Brain microvascular endothelial cell (primary cell): ENCODE results near the gene TMEM150C.

Experiments
- DNase-seq: peaks from one replicate; pipeline ENCODE4 v3.0.0-alpha.2; 2020
- H3K27ac ChIP-seq: fragments of 250-450 bp; sonication (Bioruptor Pico); 2 replicates; pipeline ENCODE4 v1.5.1; 2020; ENCODE audit warnings: mild to moderate bottlenecking, moderate library complexity
- H3K27me3 ChIP-seq: fragments of 250-450 bp; sonication (Bioruptor Pico); replicated peaks from 2 replicates; pipeline ENCODE4 v1.5.1; 2020; ENCODE audit warnings: mild to moderate bottlenecking
- H3K36me3 ChIP-seq: fragments of 250-450 bp; sonication (Bioruptor Pico); replicated peaks from 2 replicates; pipeline ENCODE4 v1.5.1; 2020; ENCODE audit warnings: mild to moderate bottlenecking
- H3K4me3 ChIP-seq: 2 replicates; pipeline ENCODE4 v1.5.1; 2011; ENCODE audit warnings: low read depth, mild to moderate bottlenecking, control low read depth, low read length, moderate library complexity
- CTCF ChIP-seq: IDR thresholded peaks from 2 replicates; pipeline ENCODE4 v1.5.1; 2011; ENCODE audit warnings: low read depth, mild to moderate bottlenecking, moderate library complexity, low read length, control low read depth, inconsistent platforms; ENCODE audit errors: missing control alignments
- in situ Hi-C: cut with HindIII; loops from 2 replicates; pipeline ENCODE4 v1.10.0; 2017; ENCODE audit warnings: low sequenced_read_pairs, low pct_ligation_motif_present

Gene TMEM150C

GRCh38 chr4:82439088-82439487 lies 122.7 kb downstream of the TMEM150C start:
- no peak for TF ChIP-seq CTCF
- in situ Hi-C loops: no loop called here
- Histone ChIP-seq H3K27ac (no peak overlapping the region), H3K36me3 (no peaks in the 10 kb centered on the region), H3K4me3 (no peak overlapping the region), H3K27me3 (no peaks in the 10 kb centered on the region)
- no peak for DNase-seq

- TF ChIP-seq CTCF: no peak
- in situ Hi-C loops: no loop called here
- H3K4me3 ChIP-seq: no peak overlapping the region
- H3K27me3 ChIP-seq: no peaks in the 10 kb centered on the region
- no peaks in the 10 kb centered on the region for H3K36me3 ChIP-seq
- no peak overlapping the region for H3K27ac ChIP-seq
- no peak for DNase-seq
Observed at GRCh38 chr4:82437285-82438005, 124.3 kb downstream of the TMEM150C start.

- no peak for TF ChIP-seq CTCF
- Histone ChIP-seq H3K27me3 (no peaks in the 10 kb centered on the region), H3K4me3 (no peak overlapping the region), H3K36me3 (no peaks in the 10 kb centered on the region), H3K27ac (no peak overlapping the region)
- DNase-seq: no peak
- in situ Hi-C loops: no loop called here
Observed at GRCh38 chr4:82436780-82437179, 125.0 kb downstream of the TMEM150C start.

- Histone ChIP-seq H3K36me3 (no peaks in the 10 kb centered on the region), H3K4me3 (no peak overlapping the region), H3K27ac (no peak overlapping the region), H3K27me3 (no peaks in the 10 kb centered on the region)
- TF ChIP-seq CTCF: no peak
- DNase-seq: no peak
- in situ Hi-C loops: no loop called here
Observed at GRCh38 chr4:82436130-82436529, 125.7 kb downstream of the TMEM150C start.

- H3K4me3 ChIP-seq: no peak overlapping the region
- in situ Hi-C loops: no loop called here
- no peaks in the 10 kb centered on the region for H3K36me3 ChIP-seq
- no peak for TF ChIP-seq CTCF
- no peak for DNase-seq
- H3K27ac ChIP-seq: no peak overlapping the region
- H3K27me3 ChIP-seq: no peaks in the 10 kb centered on the region
Observed at GRCh38 chr4:82434949-82435348, 126.8 kb downstream of the TMEM150C start.

- in situ Hi-C loops: no loop called here
- no peaks in the 10 kb centered on the region for H3K36me3 ChIP-seq
- no peak overlapping the region for H3K4me3 ChIP-seq
- TF ChIP-seq CTCF: no peak
- no peaks in the 10 kb centered on the region for H3K27me3 ChIP-seq
- DNase-seq: no peak
- H3K27ac ChIP-seq: no peak overlapping the region
Observed at GRCh38 chr4:82433791-82434190, 128.0 kb downstream of the TMEM150C start.
